GM18873 (cell line): ENCODE measurements around the gene DPP8.
"Not testable (repeated sequence)": the region's sequence is repeated elsewhere in the genome, so short reads cannot be mapped to it uniquely, and the experiment has no call there.

Experiments
- ATAC-seq: cut with Tn5 transposase; IDR thresholded peaks from one replicate; pipeline ENCODE4 v1.9.1; 2021; ENCODE audit warnings: mild to moderate bottlenecking, moderate library complexity, moderate number of reproducible peaks; ENCODE audit not compliant: unreplicated experiment, low FRiP score

The DPP8 gene

DNA sequence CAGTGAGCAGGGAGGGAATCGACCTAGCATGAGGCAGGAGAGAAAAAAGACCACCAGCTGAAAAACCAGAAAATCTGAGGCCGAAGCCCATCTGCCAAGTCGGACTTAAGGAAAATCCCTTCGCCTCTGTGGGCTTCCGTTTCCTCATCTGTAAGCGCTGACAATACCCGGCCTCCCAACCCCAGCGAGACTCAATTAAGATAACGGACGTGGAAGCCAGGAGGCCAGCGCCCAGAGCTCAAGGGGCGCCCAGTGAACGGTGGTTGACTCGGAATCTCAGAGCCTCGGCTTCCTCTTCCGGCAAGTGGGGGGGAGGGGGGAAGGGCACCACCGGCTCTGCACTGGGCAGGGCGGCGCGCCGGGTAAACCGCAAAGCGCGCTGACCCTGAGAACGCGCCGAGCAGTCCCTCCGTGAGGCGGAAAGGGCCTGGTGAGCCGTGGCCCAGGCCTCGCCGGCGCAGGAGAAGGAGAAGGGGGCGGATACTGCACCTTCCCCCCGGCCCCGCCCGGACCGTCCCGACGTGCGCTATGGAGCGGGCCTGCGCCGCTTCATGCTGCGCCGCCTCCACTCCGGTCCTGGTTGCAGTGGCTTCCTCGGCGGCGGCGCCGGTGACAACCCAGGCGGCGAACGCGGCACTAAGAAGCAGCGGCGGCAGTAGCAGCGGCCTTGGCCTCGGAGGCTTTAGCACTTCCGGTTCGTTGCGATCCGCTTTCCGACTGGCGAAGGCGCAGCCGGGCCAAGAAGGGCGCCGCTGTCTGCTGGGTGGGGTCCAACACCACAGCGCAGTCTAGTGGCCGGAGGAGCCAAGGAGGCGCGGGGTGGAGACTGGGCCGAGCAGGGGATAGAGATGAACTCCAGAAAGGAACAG is at the start of gene DPP8:
TSS of gene DPP8 (minus strand) at position 693 of the 869 bp plus-strand sequence. CDS start 5,136 bp downstream, outside the sequence.
- ATAC-seq: peak; percentile 80

DNA sequence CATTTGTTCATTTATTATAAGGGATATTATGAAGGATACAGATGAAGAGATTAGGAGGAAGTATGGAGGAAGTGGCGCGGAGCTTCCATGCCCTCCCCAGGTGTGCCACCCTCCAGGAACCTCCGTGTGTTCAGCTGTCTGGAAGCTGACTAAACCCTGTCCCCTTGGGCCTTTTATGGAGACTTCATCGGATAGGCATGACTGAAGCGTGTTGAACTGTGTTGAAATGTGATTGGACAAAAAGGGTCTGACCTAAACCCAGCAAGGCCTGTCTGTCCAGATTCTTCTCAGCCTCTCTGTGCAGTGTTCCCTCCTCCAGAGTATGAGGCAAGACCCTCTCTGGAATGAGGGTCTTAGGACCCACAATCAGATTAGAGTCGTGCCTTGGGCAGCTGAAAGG is 44.4 kb upstream of the DPP8 start:
- ATAC-seq: no peak

DNA sequence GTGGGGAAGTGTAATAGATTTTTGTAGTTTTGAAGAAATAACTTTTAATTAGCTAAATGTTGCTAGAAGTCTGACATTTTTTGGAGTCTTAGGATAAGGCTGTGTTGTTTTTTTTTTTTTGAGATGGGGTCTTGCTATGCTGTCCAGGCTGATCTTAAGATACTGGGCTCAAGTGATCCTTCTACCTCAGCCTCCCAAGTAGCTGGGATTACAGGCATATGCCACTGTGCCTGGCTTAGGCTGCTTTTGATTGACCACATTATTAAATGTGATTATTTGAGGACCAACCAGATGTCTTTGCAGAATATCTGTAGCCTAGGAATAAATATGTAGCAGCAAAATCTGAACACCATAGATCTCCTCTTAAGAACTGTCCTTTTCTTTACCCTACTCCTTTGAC is 42.5 kb upstream of the DPP8 start:
- no peak for ATAC-seq

DNA sequence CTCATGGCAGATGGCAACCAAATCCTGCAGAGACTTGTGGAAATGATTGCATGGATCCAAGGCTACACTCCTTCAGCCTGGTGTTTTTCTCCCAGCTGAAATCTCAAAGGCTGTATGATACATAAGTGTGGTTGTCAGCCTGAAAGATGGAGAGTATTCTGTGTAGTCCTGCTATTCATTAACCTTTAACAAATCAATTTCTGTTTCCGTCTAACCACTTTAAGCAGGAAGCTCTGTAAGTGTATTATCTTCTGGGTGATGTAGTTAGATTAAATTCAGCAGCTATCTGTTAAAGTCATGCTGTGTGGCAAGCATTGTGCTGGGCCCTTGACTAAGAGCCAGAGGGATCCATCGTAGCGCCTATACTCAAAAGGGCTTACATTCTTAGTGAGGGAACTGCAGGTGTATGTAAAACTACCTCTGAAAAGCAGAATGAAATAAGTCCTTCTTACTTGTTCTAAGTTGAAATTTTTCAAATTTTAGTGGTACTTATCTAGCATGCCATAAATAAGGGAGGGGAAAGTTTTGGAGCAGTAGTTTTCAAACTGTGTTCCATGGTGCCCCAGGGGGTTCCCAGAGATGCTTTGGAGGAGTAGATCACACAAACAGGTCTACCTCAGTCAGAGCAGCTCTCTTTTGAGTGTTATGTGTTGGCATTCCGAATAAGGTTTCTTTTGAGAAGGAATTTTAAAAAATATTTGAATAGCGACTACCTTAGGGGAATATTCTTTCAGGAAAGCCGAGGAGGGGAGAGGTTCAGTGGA is 41.7 kb upstream of the DPP8 start:
- no peak for ATAC-seq

DNA sequence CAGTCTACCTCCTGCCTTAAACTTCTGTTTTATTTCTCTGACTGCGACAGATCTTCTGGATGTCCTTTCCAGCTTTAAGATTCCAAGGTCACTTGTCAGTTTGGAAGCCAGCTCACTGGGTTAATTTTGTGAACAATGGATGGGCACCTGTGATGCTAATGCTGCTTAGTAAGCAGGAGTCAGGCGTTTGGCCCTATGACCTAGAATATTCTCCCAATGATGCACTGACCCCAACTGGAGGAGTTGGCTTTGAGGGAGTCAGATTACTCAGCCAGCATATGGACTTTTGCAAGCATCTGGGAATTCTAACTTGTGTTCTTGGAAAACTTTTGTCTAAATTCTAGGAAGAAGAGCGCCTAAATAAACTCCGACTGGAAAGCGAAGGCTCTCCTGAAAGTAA is 40.8 kb upstream of the DPP8 start:
- no peak for ATAC-seq

DNA sequence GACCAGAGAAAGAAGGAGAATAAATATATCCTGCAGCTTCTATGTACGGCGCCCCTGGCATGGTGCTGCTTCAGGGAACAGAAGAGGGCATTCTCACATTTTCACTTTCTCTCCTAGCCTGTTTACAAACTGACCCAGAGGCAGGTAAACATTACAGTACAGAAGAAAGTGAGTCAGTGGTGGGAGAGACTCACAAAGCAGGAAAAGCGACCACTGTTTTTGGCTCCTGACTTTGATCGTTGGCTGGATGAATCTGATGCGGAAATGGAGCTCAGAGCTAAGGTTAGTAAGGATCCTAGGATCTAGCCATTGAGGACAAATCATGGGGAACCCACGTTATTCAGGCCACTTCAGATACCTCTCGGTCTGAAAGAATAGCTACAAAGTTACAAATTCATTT is 39.1 kb upstream of the DPP8 start:
- ATAC-seq: no peak

DNA sequence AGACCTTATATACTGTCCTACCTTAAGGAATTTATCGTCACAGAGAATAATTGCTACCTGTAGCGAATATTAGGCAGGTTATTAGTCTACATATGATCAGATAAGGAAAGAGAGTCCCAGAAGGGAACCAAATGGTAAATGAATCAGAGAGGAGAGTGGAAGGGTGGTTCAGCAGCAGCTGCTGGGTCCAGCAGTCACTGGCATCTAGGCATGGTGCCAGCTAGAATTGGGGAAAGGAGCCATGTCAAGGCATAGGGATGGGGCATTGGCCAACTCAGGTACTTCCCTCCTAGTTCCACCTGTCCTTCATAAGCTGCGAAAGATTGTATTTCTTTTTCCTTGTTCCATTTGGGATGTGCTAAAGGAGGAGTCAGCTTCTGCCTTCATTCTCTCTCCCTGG is 36.2 kb upstream of the DPP8 start:
- no peak for ATAC-seq

DNA sequence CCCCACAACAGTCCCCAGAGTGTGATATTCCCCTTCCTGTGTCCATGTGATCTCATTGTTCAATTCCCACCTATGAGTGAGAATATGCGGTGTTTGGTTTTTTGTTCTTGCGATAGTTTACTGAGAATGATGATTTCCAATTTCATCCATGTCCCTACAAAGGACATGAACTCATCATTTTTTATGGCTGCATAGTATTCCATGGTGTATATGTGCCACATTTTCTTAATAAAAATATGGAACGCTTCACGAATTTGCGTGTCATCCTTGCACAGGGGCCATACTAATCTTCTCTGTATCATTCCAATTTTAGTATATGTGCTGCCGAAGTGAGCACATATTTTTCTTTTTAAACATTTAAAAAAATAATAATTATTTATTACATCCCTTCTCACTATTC is 35.4 kb upstream of the DPP8 start:
- not testable (repeated sequence) for ATAC-seq

DNA sequence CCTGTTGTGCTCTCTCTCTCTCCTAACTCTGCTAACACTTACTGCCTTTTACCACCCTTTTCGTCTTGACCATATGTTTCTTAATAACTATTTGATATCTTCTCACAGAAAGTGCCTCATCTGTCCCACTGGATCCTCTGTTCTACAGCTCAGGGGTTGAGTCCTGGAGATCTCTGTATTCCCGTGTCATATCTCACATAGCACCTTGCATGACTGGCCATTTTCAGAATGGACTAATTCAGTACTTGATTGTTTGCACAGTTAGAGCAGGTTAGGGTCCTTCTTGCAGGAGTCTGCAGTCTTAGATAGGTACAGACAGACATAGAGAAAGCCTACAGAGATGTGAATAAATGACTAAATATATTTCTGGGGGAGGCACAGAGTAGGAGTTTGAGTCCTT is 33.7 kb upstream of the DPP8 start:
- no peak for ATAC-seq

DNA sequence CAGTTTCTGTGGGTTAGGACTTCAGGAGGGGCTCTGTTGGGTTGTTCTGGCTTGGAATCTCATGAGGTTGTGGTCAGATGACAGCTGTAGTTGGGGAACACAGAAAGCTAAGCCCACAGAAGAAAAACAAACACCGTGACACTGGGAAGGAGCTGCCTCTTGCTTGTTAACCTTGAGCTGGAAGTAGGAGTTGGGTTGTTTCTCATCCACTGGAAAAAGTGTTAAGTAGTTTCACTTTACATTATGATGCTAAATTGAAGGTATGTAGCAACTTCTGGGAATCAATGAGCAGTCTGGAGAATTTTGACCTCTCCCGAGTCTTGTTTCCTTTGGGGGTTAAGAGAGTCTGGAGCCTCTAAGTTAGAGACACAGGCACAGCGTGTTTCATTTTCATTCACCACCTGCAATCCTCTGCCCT is 33.2 kb upstream of the DPP8 start:
- no peak for ATAC-seq

DNA sequence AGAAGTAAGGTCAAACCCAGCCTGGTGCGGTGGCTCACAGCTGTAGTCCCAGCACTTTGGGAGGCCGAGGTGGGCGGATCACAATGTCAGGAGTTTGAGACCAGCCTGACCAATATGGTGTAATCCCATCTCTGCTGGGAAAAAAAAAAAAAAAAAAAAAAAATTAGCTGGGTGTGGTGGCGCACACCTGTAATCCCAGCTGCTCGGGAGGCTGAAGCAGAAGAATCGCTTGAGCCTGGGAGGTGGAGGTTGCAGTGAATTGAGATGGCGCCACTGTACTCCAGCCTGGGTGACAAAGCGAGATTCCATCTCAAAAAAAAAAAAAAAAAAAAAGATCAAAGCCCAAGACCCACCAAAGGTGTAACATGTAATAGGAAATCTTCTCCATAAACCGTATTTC is 31.8 kb upstream of the DPP8 start:
- not testable (repeated sequence) for ATAC-seq

DNA sequence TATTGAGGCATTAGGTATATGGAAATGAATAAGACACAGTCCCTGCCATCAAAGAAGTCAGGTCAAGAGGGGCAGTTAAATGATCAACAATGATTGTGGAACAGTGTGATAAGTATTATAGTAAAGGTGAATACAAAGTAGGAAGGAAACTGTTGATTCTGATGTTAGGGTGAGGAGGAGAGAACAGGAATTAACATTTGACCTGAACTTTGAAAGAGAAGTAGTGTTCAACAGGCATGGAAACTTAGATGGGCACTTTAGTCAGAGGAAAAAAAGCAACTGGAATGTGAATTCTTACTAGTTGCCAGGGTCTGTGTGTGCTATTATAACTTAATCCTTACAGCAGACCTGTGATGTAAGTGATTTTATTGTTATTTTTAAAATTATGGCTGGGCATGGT is 30.4 kb upstream of the DPP8 start:
- no peak for ATAC-seq

DNA sequence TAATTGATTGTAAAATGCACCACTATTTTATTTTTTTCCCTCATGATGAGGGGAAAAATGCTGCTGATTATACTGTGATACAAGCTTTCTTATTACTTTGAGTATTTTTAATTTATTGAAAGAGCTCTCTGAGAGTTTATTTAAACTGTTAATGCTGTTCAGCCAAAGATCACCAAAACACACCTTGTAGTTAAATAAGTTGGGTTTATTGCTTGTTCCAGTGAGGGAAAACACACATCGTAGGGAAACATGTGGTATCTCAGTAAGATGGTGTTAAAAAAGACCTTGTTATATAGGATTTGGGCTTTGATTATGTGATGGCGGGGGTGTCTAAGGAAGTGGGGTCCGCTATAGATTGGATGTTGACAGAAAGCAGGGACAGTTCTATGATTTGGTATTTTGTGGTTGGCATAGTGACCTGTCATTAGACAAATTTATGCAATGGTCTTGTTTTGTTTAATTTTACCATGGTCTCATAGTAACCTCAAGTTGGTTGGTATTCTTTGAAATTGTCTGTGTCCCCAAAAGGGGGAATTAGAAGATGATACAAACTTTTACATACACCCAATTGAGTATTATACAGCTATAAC is 23.8 kb upstream of the DPP8 start:
- ATAC-seq: no peak

DNA sequence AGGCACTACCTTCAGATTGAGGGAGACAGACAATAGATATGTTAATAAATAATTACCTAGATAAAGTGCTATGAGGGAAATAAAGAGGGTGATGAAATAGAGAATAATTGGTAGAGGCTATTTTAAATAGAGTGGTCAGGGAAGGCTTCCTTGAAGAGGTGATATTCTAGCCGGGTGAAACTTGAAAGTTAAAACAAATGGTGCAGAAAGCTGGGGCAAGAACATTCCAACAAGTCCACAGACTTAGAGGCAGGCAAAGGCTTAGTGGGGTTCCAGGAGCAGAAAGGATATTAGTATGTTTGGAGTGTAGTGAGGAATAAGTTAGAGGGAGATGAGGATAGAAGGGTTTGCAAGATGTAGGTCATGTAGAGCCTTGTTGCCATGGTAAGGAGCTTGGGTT is 22.8 kb upstream of the DPP8 start:
- ATAC-seq: no peak

DNA sequence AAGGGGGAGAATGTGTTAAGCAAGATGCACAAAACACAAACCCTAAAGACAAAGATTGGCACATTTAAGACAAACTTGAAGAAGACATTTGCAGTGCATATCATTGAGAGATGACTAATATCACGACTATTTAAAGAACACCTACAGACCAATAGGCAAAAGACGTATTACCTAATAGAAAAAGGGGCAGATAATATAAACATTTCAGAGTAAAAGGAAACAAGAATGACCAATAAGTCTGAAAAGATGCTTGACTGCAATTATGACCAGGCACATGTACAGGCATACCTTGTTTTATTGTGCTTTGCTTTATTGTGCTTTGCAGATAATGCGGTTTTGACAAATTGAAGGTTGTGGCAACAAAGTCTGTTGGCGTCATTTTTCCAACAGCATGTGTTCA is 17.7 kb upstream of the DPP8 start:
- no peak for ATAC-seq

DNA sequence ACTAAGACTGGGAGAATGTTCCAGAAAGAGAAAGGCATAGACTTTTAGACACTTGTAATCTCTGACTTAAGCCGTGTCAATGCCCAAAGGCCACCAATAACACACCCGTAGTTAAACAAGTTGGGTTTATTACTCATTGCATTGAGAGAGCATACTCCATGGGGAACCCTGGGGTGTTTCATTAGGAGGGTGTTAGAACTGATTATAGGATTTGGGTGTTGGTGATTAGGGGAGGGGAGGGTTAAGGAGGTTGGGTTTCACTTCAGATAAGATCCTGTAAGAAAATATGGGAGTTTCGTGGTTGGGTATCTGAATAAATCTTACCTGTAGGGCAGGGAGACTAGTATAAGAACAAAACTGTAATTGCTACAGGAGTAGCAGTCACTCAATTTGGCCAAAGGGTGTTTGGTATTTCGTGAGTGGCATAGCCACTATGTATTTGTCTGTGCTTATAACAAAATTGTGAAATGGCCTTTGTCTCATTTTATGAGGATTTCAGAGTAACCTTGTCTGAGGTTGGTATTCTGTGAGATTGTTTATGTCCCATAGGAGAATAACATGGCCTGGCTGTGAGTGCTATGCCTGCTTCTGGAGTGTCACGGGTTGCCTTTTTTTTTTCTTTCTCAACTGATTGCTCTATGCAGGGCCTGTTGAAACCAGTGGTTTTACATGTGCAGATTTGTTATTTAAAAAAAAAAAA is 15.7 kb upstream of the DPP8 start:
- no peak for ATAC-seq

DNA sequence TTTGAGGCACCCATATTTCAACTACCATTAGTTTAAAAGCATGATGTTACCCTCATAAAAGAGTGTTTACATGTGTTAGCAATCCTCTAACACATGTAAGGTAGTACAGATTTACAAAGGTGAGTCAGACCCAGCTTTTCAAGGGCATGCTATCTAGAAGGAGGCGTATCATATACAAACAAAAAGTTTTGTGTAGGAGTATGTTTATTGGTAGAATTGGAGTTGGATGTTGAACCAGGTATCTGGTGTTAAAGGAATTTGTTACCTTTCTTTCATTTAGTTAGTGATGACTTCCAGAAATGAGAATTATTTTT is 15.2 kb upstream of the DPP8 start:
- no peak for ATAC-seq

DNA sequence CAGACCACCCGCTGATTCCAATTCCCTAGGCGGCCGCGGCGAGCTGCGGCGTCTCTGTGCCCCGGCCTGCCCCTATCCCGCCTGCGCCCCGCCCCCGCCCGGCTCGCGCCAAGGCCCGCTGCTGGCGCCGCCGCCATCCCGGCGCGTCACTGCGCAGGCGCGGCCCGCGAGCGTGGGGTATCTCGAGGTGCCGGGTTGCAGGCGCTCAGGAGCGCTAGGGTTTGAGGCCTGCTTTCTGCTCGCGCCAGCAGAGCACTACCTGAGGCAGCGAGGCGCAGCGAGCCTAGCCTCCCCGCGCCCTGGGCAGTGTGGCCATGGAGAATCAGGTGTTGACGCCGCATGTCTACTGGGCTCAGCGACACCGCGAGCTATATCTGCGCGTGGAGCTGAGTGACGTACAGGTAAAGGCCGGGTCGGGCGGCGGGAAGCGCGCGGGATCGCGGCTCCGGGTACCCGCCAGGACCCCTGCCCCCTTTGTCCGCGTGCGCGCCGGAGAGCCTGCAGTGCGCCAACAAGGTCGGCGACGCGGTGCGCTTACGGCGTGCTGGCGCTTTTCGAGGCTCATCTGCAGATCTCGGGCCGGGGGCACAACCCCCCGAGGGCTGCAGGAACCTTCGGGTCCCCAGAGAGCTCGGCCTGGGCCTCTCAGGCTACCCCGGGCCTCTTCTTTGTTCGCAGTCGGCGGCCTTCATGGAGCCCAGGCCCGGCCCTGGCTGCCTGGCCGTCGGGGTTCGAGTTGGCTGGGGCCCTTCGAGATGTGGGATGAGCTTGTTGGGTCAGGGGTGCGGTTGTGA is 13.0 kb upstream of the DPP8 start, which contains the start of gene HACD3:
TSS of gene HACD3 (plus strand) at position 146 of the 794 bp plus-strand sequence. CDS start at position 315, 169 bp downstream.
- peak; percentile 48 for ATAC-seq

DNA sequence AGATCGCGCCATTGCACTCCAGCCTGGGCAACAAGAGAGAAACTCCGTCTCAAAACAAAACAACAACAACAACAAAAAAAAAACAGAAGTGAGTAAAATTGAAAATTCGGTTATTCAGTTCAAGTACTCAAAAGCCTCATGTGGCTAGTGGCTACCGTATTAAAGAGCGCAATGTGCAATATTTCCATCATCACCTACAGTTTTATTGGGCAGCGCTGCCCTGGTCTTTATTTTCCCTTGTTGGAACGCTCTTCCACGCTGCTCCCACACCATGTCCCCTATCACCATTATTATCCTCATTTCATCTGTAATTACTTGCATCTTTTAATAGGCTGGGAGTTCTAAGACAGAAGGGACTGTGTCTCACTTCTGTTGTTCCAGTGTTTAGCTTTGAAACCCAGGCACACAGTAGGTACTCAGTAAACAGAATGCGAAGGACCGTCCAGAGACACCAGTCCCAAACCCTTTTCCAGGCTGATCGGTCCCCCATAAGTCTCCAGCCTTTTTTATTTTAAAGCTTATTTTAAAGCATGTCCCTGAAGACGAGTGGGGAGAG is 12.4 kb upstream of the DPP8 start:
- no peak for ATAC-seq
